ENCODE data around the gene PSD4.

DNA sequence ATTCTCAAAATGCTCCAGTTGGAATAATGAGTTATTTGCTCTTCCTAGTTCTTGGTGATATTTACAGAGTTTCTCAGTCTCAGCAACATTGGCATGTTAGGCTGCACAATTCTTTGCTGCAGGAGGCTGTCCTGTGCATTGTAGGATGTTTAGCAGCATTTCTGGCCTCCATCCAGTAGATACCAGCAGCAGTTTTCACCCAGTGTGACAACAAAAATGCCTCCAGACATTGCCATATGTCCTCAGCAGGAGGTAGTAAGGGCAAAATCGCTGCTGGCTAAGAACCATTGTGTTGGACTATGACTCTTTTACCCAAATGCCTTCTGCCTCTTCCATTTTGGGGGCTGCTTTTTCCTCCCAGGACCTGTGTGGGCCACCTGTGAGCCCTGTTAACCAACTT, 54.6 kb downstream of the PSD4 start:
- TF ChIP-seq POLR2AphosphoS5 (IDR thresholded peaks at IDR 0.05) (no peak), POLR2A (IDR thresholded peaks at IDR 0.05) (no peak)
- TF ChIP-seq, protein P1, sequence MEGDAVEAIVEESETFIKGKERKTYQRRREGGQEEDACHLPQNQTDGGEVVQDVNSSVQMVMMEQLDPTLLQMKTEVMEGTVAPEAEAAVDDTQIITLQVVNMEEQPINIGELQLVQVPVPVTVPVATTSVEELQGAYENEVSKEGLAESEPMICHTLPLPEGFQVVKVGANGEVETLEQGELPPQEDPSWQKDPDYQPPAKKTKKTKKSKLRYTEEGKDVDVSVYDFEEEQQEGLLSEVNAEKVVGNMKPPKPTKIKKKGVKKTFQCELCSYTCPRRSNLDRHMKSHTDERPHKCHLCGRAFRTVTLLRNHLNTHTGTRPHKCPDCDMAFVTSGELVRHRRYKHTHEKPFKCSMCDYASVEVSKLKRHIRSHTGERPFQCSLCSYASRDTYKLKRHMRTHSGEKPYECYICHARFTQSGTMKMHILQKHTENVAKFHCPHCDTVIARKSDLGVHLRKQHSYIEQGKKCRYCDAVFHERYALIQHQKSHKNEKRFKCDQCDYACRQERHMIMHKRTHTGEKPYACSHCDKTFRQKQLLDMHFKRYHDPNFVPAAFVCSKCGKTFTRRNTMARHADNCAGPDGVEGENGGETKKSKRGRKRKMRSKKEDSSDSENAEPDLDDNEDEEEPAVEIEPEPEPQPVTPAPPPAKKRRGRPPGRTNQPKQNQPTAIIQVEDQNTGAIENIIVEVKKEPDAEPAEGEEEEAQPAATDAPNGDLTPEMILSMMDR (IDR thresholded peaks at IDR 0.05 in 8 of 11, conservative IDR thresholded peaks at IDR 0.05 in 3 of 11): no peak
